PC-9 (cell line): Measurements from ENCODE around the gene C22orf39.

Experiments used
- EZH2 ChIP-seq: fragments of 200-600 bp; sonication (generic); IDR thresholded peaks from 2 replicates; pipeline ENCODE4 v1.8.0; 2017; ENCODE audit warnings: antibody characterized with exemption, low read depth
- TF ChIP-seq, protein P1 (sequence below): fragments of 200-600 bp; sonication (generic); conservative IDR thresholded peaks from 2 replicates; pipeline ENCODE4 v1.6.1; 2017; ENCODE audit warnings: mixed run types, antibody characterized with exemption, mild to moderate bottlenecking, moderate library complexity

DNA sequence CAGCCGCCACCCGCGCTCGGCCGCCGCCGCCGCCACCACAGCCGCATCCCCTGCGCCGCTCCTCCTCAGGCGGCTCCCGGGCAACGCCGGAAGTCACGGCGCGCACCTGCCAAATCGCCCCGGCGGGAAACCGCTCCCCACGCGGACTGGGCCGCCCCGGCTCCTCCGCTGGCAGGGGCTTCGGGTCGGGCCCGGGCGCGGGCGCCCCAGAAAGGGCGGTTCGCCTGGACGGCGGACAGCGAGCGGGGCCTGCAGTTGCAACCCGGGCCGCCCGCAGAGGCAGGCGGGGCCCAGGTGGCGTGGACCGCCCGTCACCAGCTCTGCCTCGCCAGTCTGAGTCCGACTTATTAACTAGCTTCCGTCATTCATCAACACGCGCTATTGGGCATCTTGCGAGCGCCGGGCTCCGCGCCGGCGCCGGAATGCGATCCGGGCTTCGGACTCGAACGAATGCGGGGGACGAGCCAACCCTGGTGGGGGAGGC is 15.8 kb downstream of the C22orf39 start, which contains the start of gene HIRA:
- TF ChIP-seq, protein P1, sequence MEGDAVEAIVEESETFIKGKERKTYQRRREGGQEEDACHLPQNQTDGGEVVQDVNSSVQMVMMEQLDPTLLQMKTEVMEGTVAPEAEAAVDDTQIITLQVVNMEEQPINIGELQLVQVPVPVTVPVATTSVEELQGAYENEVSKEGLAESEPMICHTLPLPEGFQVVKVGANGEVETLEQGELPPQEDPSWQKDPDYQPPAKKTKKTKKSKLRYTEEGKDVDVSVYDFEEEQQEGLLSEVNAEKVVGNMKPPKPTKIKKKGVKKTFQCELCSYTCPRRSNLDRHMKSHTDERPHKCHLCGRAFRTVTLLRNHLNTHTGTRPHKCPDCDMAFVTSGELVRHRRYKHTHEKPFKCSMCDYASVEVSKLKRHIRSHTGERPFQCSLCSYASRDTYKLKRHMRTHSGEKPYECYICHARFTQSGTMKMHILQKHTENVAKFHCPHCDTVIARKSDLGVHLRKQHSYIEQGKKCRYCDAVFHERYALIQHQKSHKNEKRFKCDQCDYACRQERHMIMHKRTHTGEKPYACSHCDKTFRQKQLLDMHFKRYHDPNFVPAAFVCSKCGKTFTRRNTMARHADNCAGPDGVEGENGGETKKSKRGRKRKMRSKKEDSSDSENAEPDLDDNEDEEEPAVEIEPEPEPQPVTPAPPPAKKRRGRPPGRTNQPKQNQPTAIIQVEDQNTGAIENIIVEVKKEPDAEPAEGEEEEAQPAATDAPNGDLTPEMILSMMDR: no peak
- no peak for TF ChIP-seq EZH2
